NK-92 (cell line): Measurements from ENCODE around the gene SLC34A3.

Experiments
- DNase-seq: peaks from one replicate; lab custom pipeline; 2025; ENCODE audit not compliant: unreplicated experiment; lab: John Stamatoyannopoulos, UW

The SLC34A3 gene

DNA sequence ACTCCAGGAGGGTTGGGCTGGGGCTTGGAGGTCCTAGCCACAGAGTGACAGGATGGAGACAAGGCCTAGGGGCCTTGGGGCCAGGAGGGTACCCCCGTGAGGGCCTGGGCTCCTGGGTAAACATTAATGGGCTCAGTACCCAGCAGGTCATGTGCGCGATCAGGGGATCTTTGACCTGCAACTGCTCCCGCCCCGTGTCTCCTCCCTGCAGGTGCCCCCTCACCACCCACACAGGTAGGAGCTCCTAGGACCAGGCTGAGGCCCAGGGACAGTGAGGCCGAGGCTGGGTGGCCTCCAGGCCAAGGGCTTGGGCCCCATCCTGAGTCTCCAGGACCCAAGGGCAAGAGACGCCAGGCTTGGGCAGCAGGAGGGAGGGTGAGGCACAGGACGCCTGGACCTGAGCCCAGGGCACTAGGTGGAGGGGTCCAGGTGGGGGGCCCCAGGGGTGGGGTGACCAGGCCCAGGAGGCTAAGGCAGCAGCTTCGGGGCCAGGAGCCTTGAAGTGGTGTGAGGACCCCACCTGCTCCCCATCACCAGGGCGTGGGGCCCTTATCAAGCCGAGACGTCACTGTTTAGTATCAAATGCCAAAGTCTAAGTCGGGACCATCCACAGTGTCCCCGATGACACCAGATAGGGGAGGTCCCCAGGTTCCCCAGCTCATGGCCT lies at the start of gene SLC34A3:
Gene SLC34A3 (plus strand): TSS at position 197 of the 667 bp plus-strand sequence. CDS start 802 bp downstream, outside the sequence.
- DNase-seq: no peak

DNA sequence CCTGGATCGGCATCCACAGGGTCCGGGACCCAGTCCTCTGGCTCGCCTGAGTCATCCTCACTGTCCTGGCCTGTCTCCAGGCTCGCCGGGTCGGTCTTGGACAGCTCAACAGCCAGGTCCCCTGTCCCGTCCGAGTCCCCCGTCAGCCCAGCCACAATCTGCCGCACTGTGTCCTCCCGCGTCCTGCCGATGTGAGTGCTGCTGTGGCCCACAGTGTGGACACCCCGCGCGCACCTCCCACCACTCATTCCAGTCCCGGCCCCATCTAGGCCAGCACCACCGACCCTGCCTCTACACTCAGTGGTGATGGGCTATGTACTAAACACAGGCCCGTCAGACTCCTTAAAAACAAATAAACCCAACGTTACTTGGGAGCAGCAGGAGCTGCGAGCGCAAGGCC lies 49.0 kb upstream of the SLC34A3 start:
- no peak for DNase-seq

- no peak for DNase-seq
Observed at GRCh38 chr9:137182836-137183235, 47.9 kb upstream of the SLC34A3 start.

GRCh38 chr9:137183980-137184595 lies 46.6 kb upstream of the SLC34A3 start:
- no peak for DNase-seq

DNA sequence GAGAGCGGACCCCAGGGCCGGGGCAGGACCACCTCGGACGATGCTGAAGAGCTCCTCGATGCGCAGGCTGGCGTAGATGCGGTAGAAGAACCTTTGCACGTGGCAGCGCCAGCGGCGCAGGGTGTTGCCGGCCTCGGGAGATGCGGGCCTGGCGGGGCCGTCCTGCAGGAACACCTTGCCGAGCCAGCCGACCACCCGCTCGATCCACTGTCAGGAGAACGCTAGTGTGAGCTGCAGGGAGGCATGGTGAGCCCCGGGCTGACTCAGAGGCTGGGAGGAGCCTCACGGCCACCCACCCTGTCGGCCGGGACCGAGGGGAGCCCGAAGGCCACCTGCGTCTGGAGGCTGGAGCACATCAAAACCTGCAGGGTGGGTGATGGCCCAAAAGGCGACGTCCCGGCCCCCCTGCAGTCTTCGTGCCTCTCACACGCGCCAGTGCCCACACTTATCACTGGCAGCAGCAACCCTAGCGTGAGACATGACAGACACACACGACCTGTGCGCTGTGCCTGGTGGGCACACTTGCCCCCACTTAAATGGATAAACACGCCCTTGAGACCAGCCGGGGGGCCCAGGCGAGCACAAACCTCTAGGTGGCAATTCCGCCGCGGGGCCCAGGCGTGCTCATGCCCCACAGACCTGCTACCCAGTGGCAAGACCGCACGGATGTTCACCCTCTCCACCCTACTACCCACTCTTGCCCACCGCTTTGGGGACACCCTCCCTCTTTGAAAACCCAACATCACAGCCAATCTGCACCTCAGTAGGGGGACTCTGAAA lies 45.6 kb upstream of the SLC34A3 start:
- DNase-seq: no peak

DNA sequence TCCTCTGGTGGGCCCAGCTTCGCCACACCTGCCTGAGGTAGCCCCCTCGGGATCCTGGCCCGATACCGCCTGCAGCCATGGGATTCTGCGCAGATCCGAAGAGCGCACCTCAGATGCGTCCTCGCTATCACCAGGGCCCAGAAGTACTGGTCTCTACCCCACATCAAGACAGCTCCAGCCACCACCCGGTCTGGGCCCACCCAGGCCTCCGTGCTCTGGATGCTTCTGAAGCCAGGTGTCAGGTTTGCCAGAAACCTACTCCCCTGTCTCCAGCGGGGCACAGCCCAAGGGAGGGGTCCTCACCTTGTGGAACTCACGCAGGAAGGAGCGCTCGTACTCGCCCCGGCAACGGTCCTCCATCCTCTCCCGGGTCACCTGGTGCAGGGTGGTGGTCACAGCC lies 44.8 kb upstream of the SLC34A3 start:
- no peak for DNase-seq

GRCh38 chr9:137186385-137186784 lies 44.3 kb upstream of the SLC34A3 start:
- DNase-seq: no peak

DNA sequence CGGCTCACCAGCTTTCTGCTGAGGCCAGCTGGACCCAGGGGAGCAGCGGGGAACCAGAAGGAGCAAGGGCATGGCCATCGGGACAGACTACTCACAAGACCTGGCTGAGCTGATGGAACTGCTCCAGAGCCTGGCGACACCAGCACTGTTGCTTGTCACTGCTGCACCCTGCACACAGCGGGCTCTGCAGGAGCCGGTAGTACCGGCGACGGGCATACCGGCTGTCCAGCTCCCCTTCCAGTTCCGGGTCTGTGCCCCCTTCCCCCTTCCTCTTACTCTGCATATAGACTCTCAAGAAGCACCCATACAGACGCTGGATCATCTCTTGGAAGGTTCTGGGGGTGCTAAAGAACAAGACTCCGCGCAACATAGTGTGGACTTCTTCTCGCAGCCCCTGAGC lies 43.3 kb upstream of the SLC34A3 start:
- no peak for DNase-seq

- DNase-seq: no peak
Observed at GRCh38 chr9:137188086-137188489, 42.6 kb upstream of the SLC34A3 start.

GRCh38 chr9:137188490-137189296 lies 42.0 kb upstream of the SLC34A3 start, which contains the start of the genes ANAPC2 and SSNA1:
Gene ANAPC2 (minus strand): TSS chr9:137188560. CDS start chr9:137188532, 28 bp downstream.
Gene SSNA1 (plus strand): TSS chr9:137188676. CDS start chr9:137188727, 51 bp downstream.
- peak; percentile 25 for DNase-seq

DNA sequence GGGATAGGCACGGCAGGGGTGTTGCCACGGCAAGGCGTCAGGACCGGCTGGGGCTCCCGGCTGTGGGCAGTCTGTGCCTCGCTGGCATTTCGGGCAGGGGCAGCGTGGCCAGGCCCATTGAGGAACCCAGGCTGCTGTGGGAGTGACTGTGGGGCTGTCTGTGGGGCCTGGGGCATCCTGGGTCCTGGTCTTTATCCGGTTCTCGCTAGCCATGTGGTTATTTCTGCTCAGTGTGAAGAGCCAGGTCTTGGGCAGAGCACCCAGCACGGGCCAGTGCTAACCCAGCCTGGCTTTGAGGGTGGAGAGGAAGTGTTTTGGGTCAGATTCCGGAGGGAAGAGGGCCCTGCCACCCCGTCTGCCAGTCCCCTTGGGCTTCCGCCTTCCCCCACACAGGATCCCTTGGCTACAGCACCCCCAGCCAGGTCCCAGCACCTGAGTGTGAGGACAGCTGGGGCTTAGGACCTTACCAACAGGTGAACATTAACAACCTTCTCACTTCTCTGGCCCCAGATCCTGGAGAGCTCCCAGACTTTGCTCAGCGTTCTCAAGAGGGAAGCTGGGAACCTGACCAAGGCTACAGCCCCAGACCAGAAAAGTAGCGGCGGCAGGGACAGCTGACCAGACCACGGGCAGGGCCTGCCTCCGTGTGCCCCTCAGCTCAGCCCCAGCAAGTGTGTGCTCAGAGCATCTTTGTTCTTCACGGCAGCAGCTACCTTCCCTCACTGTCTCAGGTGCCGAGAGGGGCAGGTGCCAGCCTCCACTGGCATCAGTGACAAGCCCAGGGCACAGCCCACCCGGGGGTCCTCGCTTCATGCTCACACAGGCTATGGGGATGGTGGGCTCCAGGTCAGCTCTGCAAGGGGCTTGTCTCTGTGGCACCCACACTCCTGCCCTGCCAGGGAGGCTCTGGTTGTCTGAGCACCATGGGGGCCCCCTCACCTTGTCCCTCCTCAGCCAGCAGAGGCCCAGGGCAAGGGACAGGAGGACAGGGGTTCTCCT lies 41.1 kb upstream of the SLC34A3 start:
- no peak for DNase-seq

- no peak for DNase-seq
Observed at GRCh38 chr9:137190315-137190856, 40.3 kb upstream of the SLC34A3 start.

- DNase-seq: no peak
Observed at GRCh38 chr9:137191245-137191644, 39.5 kb upstream of the SLC34A3 start.

- no peak for DNase-seq
Observed at GRCh38 chr9:137191691-137192447, 38.8 kb upstream of the SLC34A3 start.

GRCh38 chr9:137192448-137192780 lies 38.3 kb upstream of the SLC34A3 start:
- no peak for DNase-seq

- DNase-seq: no peak
Observed at GRCh38 chr9:137192859-137193258, 37.8 kb upstream of the SLC34A3 start.

DNA sequence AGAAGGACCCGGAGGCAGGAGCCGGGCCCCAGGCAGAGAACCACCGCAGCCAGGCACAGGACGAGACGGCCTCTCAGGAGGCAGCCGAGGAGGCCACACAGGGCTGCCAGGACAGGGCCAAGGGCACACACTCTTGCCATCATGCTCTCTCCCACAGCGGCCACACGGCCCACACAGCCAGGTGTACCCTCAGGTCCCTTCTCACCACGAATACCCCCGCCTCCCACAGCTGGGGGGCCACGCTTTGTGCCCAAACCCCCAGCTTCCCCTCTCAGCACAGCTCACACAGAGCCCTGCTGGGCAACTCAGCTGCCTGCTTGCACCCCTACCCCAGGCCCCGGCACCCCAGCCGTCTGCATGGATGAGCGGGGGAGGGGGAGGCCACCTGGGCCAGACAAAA lies 36.9 kb upstream of the SLC34A3 start:
- DNase-seq: no peak

- DNase-seq: no peak
Observed at GRCh38 chr9:137194388-137194787, 36.3 kb upstream of the SLC34A3 start.

GRCh38 chr9:137194909-137195308 lies 35.8 kb upstream of the SLC34A3 start:
- no peak for DNase-seq
